Trophoblast cell (in vitro differentiated cells and primary cell): ENCODE results near the gene GDPD5.

Source experiments
- DNase-seq, 2 donors: peaks; one replicate each; pipeline ENCODE4 v3.0.0-alpha.2; 2016
- H2AFZ ChIP-seq: 2 replicates; pipeline ENCODE4 v1.6.1; 2013; ENCODE audit warnings: low read length, moderate library complexity, mild to moderate bottlenecking; ENCODE audit not compliant: insufficient read depth, poor library complexity
- H2AK5ac ChIP-seq: 2 replicates; pipeline ENCODE4 v1.6.1; 2013; ENCODE audit warnings: mild to moderate bottlenecking, low read length
- H2BK120ac ChIP-seq: 2 replicates; pipeline ENCODE4 v1.6.1; 2013; ENCODE audit warnings: low read length, mild to moderate bottlenecking, moderate library complexity; ENCODE audit not compliant: insufficient read depth, poor library complexity
- H2BK12ac ChIP-seq: 2 replicates; pipeline ENCODE4 v1.6.1; 2013; ENCODE audit warnings: mild to moderate bottlenecking, low read length, moderate library complexity
- H2BK5ac ChIP-seq: 2 replicates; pipeline ENCODE4 v1.6.1; 2013; ENCODE audit warnings: low read length, low read depth, moderate library complexity, mild to moderate bottlenecking; ENCODE audit not compliant: poor library complexity
- H3K14ac ChIP-seq: 2 replicates; pipeline ENCODE4 v1.6.1; 2013; ENCODE audit warnings: mild to moderate bottlenecking, low read length
- H3K18ac ChIP-seq: 2 replicates; pipeline ENCODE4 v1.6.1; 2013; ENCODE audit warnings: mild to moderate bottlenecking, low read length
- H3K23ac ChIP-seq: 2 replicates; pipeline ENCODE4 v1.6.1; 2013; ENCODE audit warnings: low read length
- H3K27ac ChIP-seq: 2 replicates; pipeline ENCODE4 v1.5.1; 2013; ENCODE audit warnings: low read depth, mild to moderate bottlenecking, inconsistent platforms, low read length, moderate library complexity
- H3K27me3 ChIP-seq: 2 replicates; pipeline ENCODE4 v1.6.1; 2013; ENCODE audit warnings: inconsistent platforms, mild to moderate bottlenecking, low read length, moderate library complexity; ENCODE audit not compliant: insufficient read depth
- H3K36me3 ChIP-seq, 2 experiments: 1 replicate in 1 of 2; 2 replicates in 1 of 2; pipeline ENCODE4 v1.6.1; 2013; ENCODE audit warnings: low read length in 2 of 2, mild to moderate bottlenecking in 2 of 2, moderate library complexity in 1 of 2; ENCODE audit not compliant: insufficient read depth in 2 of 2, control insufficient read depth in 1 of 2
- H3K4ac ChIP-seq: 2 replicates; pipeline ENCODE4 v1.6.1; 2013; ENCODE audit warnings: low read depth, mild to moderate bottlenecking, low read length, moderate library complexity
- H3K4me1 ChIP-seq, 2 experiments: 1 replicate in 1 of 2; 2 replicates in 1 of 2; pipeline ENCODE4 v1.6.1; 2013; ENCODE audit warnings: low read length in 2 of 2, mild to moderate bottlenecking in 2 of 2, moderate library complexity in 1 of 2; ENCODE audit not compliant: insufficient read depth in 2 of 2, control insufficient read depth in 1 of 2
- H3K4me2 ChIP-seq: 2 replicates; pipeline ENCODE4 v1.6.1; 2013; ENCODE audit warnings: inconsistent platforms, mild to moderate bottlenecking, low read length, moderate library complexity
- H3K4me3 ChIP-seq: 2 replicates; pipeline ENCODE4 v1.5.1; 2013; ENCODE audit warnings: mild to moderate bottlenecking, low read depth, low read length, inconsistent platforms
- H3K79me1 ChIP-seq: one replicate; pipeline ENCODE4 v1.6.1; 2013; ENCODE audit warnings: low read length
- H3K79me2 ChIP-seq: 2 replicates; pipeline ENCODE4 v1.6.1; 2013; ENCODE audit warnings: low read length, mild to moderate bottlenecking; ENCODE audit not compliant: control insufficient read depth, insufficient read depth, poor library complexity
- H3K9ac ChIP-seq: 2 replicates; pipeline ENCODE4 v1.6.1; 2013; ENCODE audit warnings: mild to moderate bottlenecking, low read length
- H3K9me3 ChIP-seq: 2 replicates; pipeline ENCODE4 v1.6.1; 2013; ENCODE audit warnings: low read depth, mild to moderate bottlenecking, control low read depth, inconsistent platforms, low read length; ENCODE audit not compliant: insufficient read depth
- H4K12ac ChIP-seq: 2 replicates; pipeline ENCODE4 v1.6.1; 2013; ENCODE audit warnings: low read depth, mild to moderate bottlenecking, low read length, moderate library complexity
- H4K8ac ChIP-seq: 2 replicates; pipeline ENCODE4 v1.6.1; 2013; ENCODE audit warnings: low read depth, mild to moderate bottlenecking, low read length, moderate library complexity
- H4K91ac ChIP-seq: one replicate; pipeline ENCODE4 v1.6.1; 2013; ENCODE audit warnings: low read depth, mild to moderate bottlenecking, low read length, moderate library complexity
- WGBS: extraction: QIAGEN DNeasy Blood & Tissue Kit; methylation state at CpG from one replicate; pipeline ENCODE4 v1.1.7; 2013; ENCODE audit warnings: missing lambda C conversion rate; ENCODE audit not compliant: insufficient read length, insufficient coverage; ENCODE audit errors: extremely low coverage; 5-methylcytosine and 5-hydroxymethylcytosine counted together

The GDPD5 gene

GRCh38 chr11:75394085-75394840, 131.5 kb downstream of the GDPD5 start:
- no peak overlapping the region for H3K23ac ChIP-seq
- H3K9ac ChIP-seq = no peak overlapping the region
- no peak overlapping the region for H3K4me3 ChIP-seq
- H2BK120ac ChIP-seq = no peak overlapping the region
- no peak overlapping the region for H3K14ac ChIP-seq
- no peak overlapping the region for H2BK12ac ChIP-seq
- H3K27me3 ChIP-seq = no peaks in the 10 kb centered on the region
- H3K36me3 ChIP-seq = no peaks in the 10 kb centered on the region
- no peak overlapping the region for H2BK5ac ChIP-seq
- no peak overlapping the region for H3K27ac ChIP-seq
- H3K4me2 ChIP-seq = no peak overlapping the region
- no peak overlapping the region for H4K8ac ChIP-seq
- H4K12ac ChIP-seq = no peak overlapping the region
- H3K4ac ChIP-seq = no peak overlapping the region
- H3K4me1 ChIP-seq = no peaks in the 10 kb centered on the region
- H2AFZ ChIP-seq = no peak overlapping the region
- no peaks in the 10 kb centered on the region for H3K9me3 ChIP-seq
- WGBS = no CpG with 5 or more reads among the region's 8 CpGs
- peaks cover 2% of the 10 kb centered on the region for H3K79me1 ChIP-seq
- no peak overlapping the region for H3K18ac ChIP-seq
- H2AK5ac ChIP-seq = no peak overlapping the region
- no peak for DNase-seq
- H3K79me2 ChIP-seq = no peaks in the 10 kb centered on the region
- no peak overlapping the region for H4K91ac ChIP-seq

- Histone ChIP-seq H3K14ac (no peak overlapping the region), H3K9me3 (no peaks in the 10 kb centered on the region), H2BK5ac (no peak overlapping the region), H3K79me2 (no peaks in the 10 kb centered on the region), H4K91ac (no peak overlapping the region), H3K4me1 (peaks cover 6 to 11% of the 10 kb centered on the region in 2 experiments), H2AK5ac (no peak overlapping the region), H2BK120ac (no peak overlapping the region), H3K4ac (no peak overlapping the region), H4K12ac (no peak overlapping the region), H3K4me3 (no peak overlapping the region), H2AFZ (no peak overlapping the region), H3K27ac (no peak overlapping the region), H4K8ac (no peak overlapping the region), H3K27me3 (no peaks in the 10 kb centered on the region), H3K18ac (no peak overlapping the region), H3K4me2 (no peak overlapping the region), H3K36me3 (no peaks in the 10 kb centered on the region), H3K79me1 (peaks cover 9% of the 10 kb centered on the region), H3K9ac (no peak overlapping the region), H2BK12ac (no peak overlapping the region), H3K23ac (no peak overlapping the region)
- DNase-seq = no peak
- no CpG with 5 or more reads among the region's 7 CpGs for WGBS
Measured at GRCh38 chr11:75389925-75390324, 135.8 kb downstream of the GDPD5 start.

GRCh38 chr11:75389276-75389605, 136.5 kb downstream of the GDPD5 start:
- Histone ChIP-seq H3K79me1 (peaks cover 9% of the 10 kb centered on the region), H3K4ac (no peak overlapping the region), H4K8ac (no peak overlapping the region), H3K27me3 (no peaks in the 10 kb centered on the region), H3K14ac (no peak overlapping the region), H2AK5ac (no peak overlapping the region), H2BK5ac (no peak overlapping the region), H3K27ac (no peak overlapping the region), H3K36me3 (no peaks in the 10 kb centered on the region), H2AFZ (no peak overlapping the region), H3K23ac (no peak overlapping the region), H4K12ac (no peak overlapping the region), H3K9me3 (no peaks in the 10 kb centered on the region), H3K4me2 (no peak overlapping the region), H3K4me1 (peaks cover 6 to 11% of the 10 kb centered on the region in 2 experiments), H3K4me3 (no peak overlapping the region), H2BK120ac (no peak overlapping the region), H4K91ac (no peak overlapping the region), H3K9ac (no peak overlapping the region), H3K79me2 (no peaks in the 10 kb centered on the region), H2BK12ac (no peak overlapping the region), H3K18ac (no peak overlapping the region)
- DNase-seq = no peak
- WGBS = no CpG with 5 or more reads among the region's 11 CpGs

- Histone ChIP-seq H3K4ac (no peak overlapping the region), H3K9me3 (no peaks in the 10 kb centered on the region), H3K79me2 (no peaks in the 10 kb centered on the region), H3K4me3 (no peak overlapping the region), H3K27ac (no peak overlapping the region), H4K91ac (peak overlapping the region; percentile 79), H4K8ac (peak overlapping the region; percentile 7), H3K79me1 (peaks cover 9% of the 10 kb centered on the region), H3K23ac (no peak overlapping the region), H3K14ac (peak overlapping the region; percentile 36), H2BK5ac (peak overlapping the region; percentile 8), H3K9ac (no peak overlapping the region), H2AFZ (no peak overlapping the region), H3K18ac (peak overlapping the region; percentile 34), H3K36me3 (no peaks in the 10 kb centered on the region), H3K27me3 (no peaks in the 10 kb centered on the region), H2BK120ac (peak overlapping the region; percentile 48), H3K4me1 (peaks cover 6 to 11% of the 10 kb centered on the region in 2 experiments), H2AK5ac (peak overlapping the region; percentile 67), H2BK12ac (peak overlapping the region; percentile 46), H3K4me2 (peak overlapping the region; percentile 26), H4K12ac (no peak overlapping the region)
- peak; percentile 74 to 91 for DNase-seq
- WGBS = no CpG with 5 or more reads among the region's 9 CpGs
Measured at GRCh38 chr11:75388386-75389275, 137.1 kb downstream of the GDPD5 start.
